HL-60 (cell line): ENCODE data around the gene TEKT3.

Source experiments
- GABPA ChIP-seq: IDR thresholded peaks from 2 replicates; pipeline ENCODE4 v1.6.1; 2012; ENCODE audit warnings: low read depth
- POLR2AphosphoS5 ChIP-seq: IDR thresholded peaks from 2 replicates; pipeline ENCODE4 v1.6.1; 2012; ENCODE audit warnings: low read depth
- TF ChIP-seq, protein P1 (sequence below): IDR thresholded peaks from one replicate; pipeline ENCODE4 v1.5.1; 2011; ENCODE audit warnings: low read length, control low read depth, inconsistent platforms; ENCODE audit not compliant: insufficient read depth

GRCh38 chr17:15298176-15298575 lies 43.2 kb downstream of the TEKT3 start:
- TF ChIP-seq, protein P1, sequence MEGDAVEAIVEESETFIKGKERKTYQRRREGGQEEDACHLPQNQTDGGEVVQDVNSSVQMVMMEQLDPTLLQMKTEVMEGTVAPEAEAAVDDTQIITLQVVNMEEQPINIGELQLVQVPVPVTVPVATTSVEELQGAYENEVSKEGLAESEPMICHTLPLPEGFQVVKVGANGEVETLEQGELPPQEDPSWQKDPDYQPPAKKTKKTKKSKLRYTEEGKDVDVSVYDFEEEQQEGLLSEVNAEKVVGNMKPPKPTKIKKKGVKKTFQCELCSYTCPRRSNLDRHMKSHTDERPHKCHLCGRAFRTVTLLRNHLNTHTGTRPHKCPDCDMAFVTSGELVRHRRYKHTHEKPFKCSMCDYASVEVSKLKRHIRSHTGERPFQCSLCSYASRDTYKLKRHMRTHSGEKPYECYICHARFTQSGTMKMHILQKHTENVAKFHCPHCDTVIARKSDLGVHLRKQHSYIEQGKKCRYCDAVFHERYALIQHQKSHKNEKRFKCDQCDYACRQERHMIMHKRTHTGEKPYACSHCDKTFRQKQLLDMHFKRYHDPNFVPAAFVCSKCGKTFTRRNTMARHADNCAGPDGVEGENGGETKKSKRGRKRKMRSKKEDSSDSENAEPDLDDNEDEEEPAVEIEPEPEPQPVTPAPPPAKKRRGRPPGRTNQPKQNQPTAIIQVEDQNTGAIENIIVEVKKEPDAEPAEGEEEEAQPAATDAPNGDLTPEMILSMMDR: no peak
- TF ChIP-seq POLR2AphosphoS5 (no peak), GABPA (no peak)
